ENCODE results near the gene PRRG1. TPM values are rescaled to one million over a fixed set of nuclear protein-coding genes. Genes with fewer than 3 reads are reported as not detected.

Gene PRRG1
- total RNA-seq, 1 donor from 2014 or later = 1.7 TPM

- peaks cover 31% of the 10 kb centered on the region for H3K9me3 Mint-ChIP-seq (ENCODE audit: low read depth)
- TF ChIP-seq CTCF (IDR thresholded peaks at IDR 0.05; ENCODE audit: unreplicated experiment) = no peak
- H3K27me3 Mint-ChIP-seq = no peaks in the 10 kb centered on the region
- no peaks in the 10 kb centered on the region for H3K4me1 Mint-ChIP-seq (ENCODE audit: low read depth)
- no peaks in the 10 kb centered on the region for H3K36me3 Mint-ChIP-seq (ENCODE audit: insufficient read depth)
- H3K27ac Mint-ChIP-seq = no peak overlapping the region
- no peak overlapping the region for H3K4me3 Mint-ChIP-seq (ENCODE audit: low read depth)
- no peak for DNase-seq (ENCODE audit: low spot score, unreplicated experiment)
Measured at GRCh38 chrX:37320541-37321203, 28.5 kb upstream of the PRRG1 start.

GRCh38 chrX:37330642-37331041, 18.5 kb upstream of the PRRG1 start:
- H3K4me3 Mint-ChIP-seq (ENCODE audit: low read depth) = no peak overlapping the region
- H3K9me3 Mint-ChIP-seq (ENCODE audit: low read depth) = peaks cover 12% of the 10 kb centered on the region
- DNase-seq (ENCODE audit: low spot score, unreplicated experiment) = no peak
- no peaks in the 10 kb centered on the region for H3K36me3 Mint-ChIP-seq (ENCODE audit: insufficient read depth)
- no peaks in the 10 kb centered on the region for H3K4me1 Mint-ChIP-seq (ENCODE audit: low read depth)
- H3K27ac Mint-ChIP-seq = no peak overlapping the region
- no peaks in the 10 kb centered on the region for H3K27me3 Mint-ChIP-seq
- TF ChIP-seq CTCF (IDR thresholded peaks at IDR 0.05; ENCODE audit: unreplicated experiment) = no peak

GRCh38 chrX:37331546-37331945, 17.6 kb upstream of the PRRG1 start:
- Mint-ChIP-seq H3K27me3 (no peaks in the 10 kb centered on the region), H3K27ac (no peak overlapping the region), H3K4me1 (ENCODE audit: low read depth) (no peaks in the 10 kb centered on the region), H3K36me3 (ENCODE audit: insufficient read depth) (no peaks in the 10 kb centered on the region), H3K9me3 (ENCODE audit: low read depth) (peaks cover 4% of the 10 kb centered on the region), H3K4me3 (ENCODE audit: low read depth) (no peak overlapping the region)
- TF ChIP-seq CTCF (IDR thresholded peaks at IDR 0.05; ENCODE audit: unreplicated experiment) = no peak
- DNase-seq (ENCODE audit: low spot score, unreplicated experiment) = no peak

GRCh38 chrX:37332055-37332454, 17.1 kb upstream of the PRRG1 start:
- Mint-ChIP-seq H3K36me3 (ENCODE audit: insufficient read depth) (no peaks in the 10 kb centered on the region), H3K4me1 (ENCODE audit: low read depth) (no peaks in the 10 kb centered on the region), H3K9me3 (ENCODE audit: low read depth) (peaks cover 8% of the 10 kb centered on the region), H3K27me3 (no peaks in the 10 kb centered on the region), H3K27ac (no peak overlapping the region), H3K4me3 (ENCODE audit: low read depth) (no peak overlapping the region)
- TF ChIP-seq CTCF (IDR thresholded peaks at IDR 0.05; ENCODE audit: unreplicated experiment) = no peak
- no peak for DNase-seq (ENCODE audit: low spot score, unreplicated experiment)

GRCh38 chrX:37332987-37333658, 16.0 kb upstream of the PRRG1 start:
- DNase-seq (ENCODE audit: low spot score, unreplicated experiment) = no peak
- TF ChIP-seq CTCF (IDR thresholded peaks at IDR 0.05; ENCODE audit: unreplicated experiment) = no peak
- Mint-ChIP-seq H3K36me3 (ENCODE audit: insufficient read depth) (no peaks in the 10 kb centered on the region), H3K27me3 (no peaks in the 10 kb centered on the region), H3K4me3 (ENCODE audit: low read depth) (no peak overlapping the region), H3K9me3 (ENCODE audit: low read depth) (peaks cover 8% of the 10 kb centered on the region), H3K4me1 (ENCODE audit: low read depth) (no peaks in the 10 kb centered on the region), H3K27ac (no peak overlapping the region)

Data from progenitor cell of endocrine pancreas (in vitro differentiated cells).